H9 (cell line): ENCODE results near the gene TGFBRAP1. TPM values are rescaled to one million over a fixed set of nuclear protein-coding genes. Genes with fewer than 3 reads are reported as not detected.

Experiments
- DNase-seq: peaks from one replicate; pipeline ENCODE4 v3.0.0-alpha.2; 2017
- H2AFZ ChIP-seq: one replicate; pipeline ENCODE4 v1.6.1; 2013; ENCODE audit warnings: mild to moderate bottlenecking, low read length, control low read depth, moderate library complexity
- H2AK5ac ChIP-seq: 2 replicates; pipeline ENCODE4 v1.6.1; 2013; ENCODE audit warnings: low read length, control low read depth, mixed read lengths; ENCODE audit not compliant: insufficient read length
- H2BK120ac ChIP-seq: one replicate; pipeline ENCODE4 v1.6.1; 2013; ENCODE audit warnings: low read depth, mild to moderate bottlenecking, low read length, control low read depth, inconsistent platforms; ENCODE audit not compliant: poor library complexity, severe bottlenecking
- H2BK12ac ChIP-seq: 2 replicates; pipeline ENCODE4 v1.6.1; 2013; ENCODE audit warnings: low read length, control low read depth, mixed read lengths, low read depth; ENCODE audit not compliant: insufficient read length
- H2BK15ac ChIP-seq: 2 replicates; pipeline ENCODE4 v1.6.1; 2013; ENCODE audit warnings: low read depth, low read length, control low read depth
- H2BK20ac ChIP-seq: one replicate; pipeline ENCODE4 v1.6.1; 2013; ENCODE audit warnings: low read depth, mild to moderate bottlenecking, low read length, control low read depth, inconsistent platforms; ENCODE audit not compliant: poor library complexity, severe bottlenecking
- H2BK5ac ChIP-seq: 2 replicates; pipeline ENCODE4 v1.6.1; 2013; ENCODE audit warnings: low read length, control low read depth, mixed read lengths; ENCODE audit not compliant: insufficient read length
- H3K14ac ChIP-seq: 2 replicates; pipeline ENCODE4 v1.6.1; 2013; ENCODE audit warnings: low read length, control low read depth; ENCODE audit not compliant: insufficient read depth
- H3K18ac ChIP-seq: 2 replicates; pipeline ENCODE4 v1.6.1; 2013; ENCODE audit warnings: low read depth, mild to moderate bottlenecking, mixed read lengths, low read length, control low read depth; ENCODE audit not compliant: insufficient read length
- H3K23ac ChIP-seq: 2 replicates; pipeline ENCODE4 v1.6.1; 2013; ENCODE audit warnings: low read length, control low read depth, mixed read lengths, low read depth; ENCODE audit not compliant: insufficient read length
- H3K23me2 ChIP-seq: 2 replicates; pipeline ENCODE4 v1.6.1; 2013; ENCODE audit warnings: low read depth, mild to moderate bottlenecking, mixed read lengths, low read length, control low read depth; ENCODE audit not compliant: insufficient read length, poor library complexity, severe bottlenecking
- H3K27ac ChIP-seq: 2 replicates; pipeline ENCODE4 v1.5.1; 2013; ENCODE audit warnings: low read length, control low read depth, mixed read lengths, low read depth; ENCODE audit not compliant: insufficient read length
- H3K27me3 ChIP-seq: 2 replicates; pipeline ENCODE4 v1.6.1; 2013; ENCODE audit warnings: low read length, control low read depth, inconsistent platforms; ENCODE audit not compliant: insufficient read depth
- H3K4ac ChIP-seq: 2 replicates; pipeline ENCODE4 v1.6.1; 2013; ENCODE audit warnings: low read depth, mild to moderate bottlenecking, control low read depth, inconsistent platforms, low read length, moderate library complexity
- H3K4me1 ChIP-seq: 2 replicates; pipeline ENCODE4 v1.6.1; 2013; ENCODE audit warnings: low read length, control low read depth, inconsistent platforms; ENCODE audit not compliant: insufficient read depth
- H3K4me2 ChIP-seq: 2 replicates; pipeline ENCODE4 v1.6.1; 2013; ENCODE audit warnings: low read length, control low read depth, mixed read lengths; ENCODE audit not compliant: insufficient read length, insufficient read depth
- H3K56ac ChIP-seq: 2 replicates; pipeline ENCODE4 v1.6.1; 2013; ENCODE audit warnings: low read depth, mild to moderate bottlenecking, mixed read lengths, low read length, control low read depth; ENCODE audit not compliant: insufficient read length
- H3K79me1 ChIP-seq: 2 replicates; pipeline ENCODE4 v1.6.1; 2013; ENCODE audit warnings: low read depth, mild to moderate bottlenecking, moderate library complexity, low read length, control low read depth, inconsistent platforms; ENCODE audit not compliant: insufficient read depth, poor library complexity, severe bottlenecking
- H3K79me2 ChIP-seq: 2 replicates; pipeline ENCODE4 v1.6.1; 2013; ENCODE audit warnings: low read length, control low read depth, inconsistent platforms; ENCODE audit not compliant: insufficient read depth
- H3K9ac ChIP-seq: 2 replicates; pipeline ENCODE4 v1.6.1; 2013; ENCODE audit warnings: low read length, control low read depth, mixed read lengths; ENCODE audit not compliant: insufficient read length; ENCODE audit errors: extremely low read depth
- H3K9me3 ChIP-seq: one replicate; pipeline ENCODE4 v1.6.1; 2013; ENCODE audit warnings: low read depth, low read length, inconsistent platforms; ENCODE audit not compliant: control insufficient read depth
- H3T11ph ChIP-seq: one replicate; pipeline ENCODE4 v1.6.1; 2013; ENCODE audit warnings: mild to moderate bottlenecking, low read length, control low read depth, inconsistent platforms
- H4K20me1 ChIP-seq: one replicate; pipeline ENCODE4 v1.6.1; 2013; ENCODE audit not compliant: control insufficient read depth, insufficient read length, insufficient read depth
- H4K5ac ChIP-seq: 2 replicates; pipeline ENCODE4 v1.6.1; 2013; ENCODE audit warnings: low read depth, mild to moderate bottlenecking, mixed read lengths, low read length, control low read depth; ENCODE audit not compliant: insufficient read length
- H4K8ac ChIP-seq: replicated peaks from 2 replicates; pipeline ENCODE4 v1.6.1; 2013; ENCODE audit warnings: low read length, control low read depth, mixed read lengths, low read depth; ENCODE audit not compliant: insufficient read length
- H4K91ac ChIP-seq: 2 replicates; pipeline ENCODE4 v1.6.1; 2013; ENCODE audit warnings: low read depth, mild to moderate bottlenecking, moderate library complexity, mixed read lengths, low read length, control low read depth; ENCODE audit not compliant: insufficient read length
- H3K27ac Mint-ChIP-seq, 3 experiments: 2 replicates in 2 of 3; 3 replicates in 1 of 3; pipeline ENCODE4 v1.8.0; 2020 to 2021; ENCODE audit warnings: mixed read lengths in 3 of 3, mild to moderate bottlenecking in 1 of 3, moderate library complexity in 1 of 3
- H3K27me3 Mint-ChIP-seq: 2 replicates; pipeline ENCODE4 v1.8.0; 2021; ENCODE audit warnings: low read depth, mild to moderate bottlenecking, moderate library complexity, mixed read lengths
- H3K36me3 Mint-ChIP-seq, 3 experiments: 2 replicates in 2 of 3; 3 replicates in 1 of 3; pipeline ENCODE4 v1.8.0; 2020 to 2021; ENCODE audit warnings: low read depth in 3 of 3, mixed read lengths in 3 of 3; ENCODE audit not compliant: insufficient read depth in 1 of 3
- H3K4me1 Mint-ChIP-seq, 2 experiments: 2 replicates each; pipeline ENCODE4 v1.8.0; 2020; ENCODE audit warnings: mixed read lengths in 2 of 2
- H3K4me3 Mint-ChIP-seq, 2 experiments: 2 replicates in 1 of 2; 3 replicates in 1 of 2; pipeline ENCODE4 v1.8.0; 2020 to 2021; ENCODE audit warnings: mild to moderate bottlenecking in 2 of 2, mixed read lengths in 2 of 2, moderate library complexity in 1 of 2
- H3K9me3 Mint-ChIP-seq, 2 experiments: 2 replicates in 1 of 2; 3 replicates in 1 of 2; pipeline ENCODE4 v1.8.0; 2020; ENCODE audit warnings: mild to moderate bottlenecking in 2 of 2, mixed read lengths in 2 of 2, moderate library complexity in 1 of 2
- WGBS: extraction: QIAGEN DNeasy Blood & Tissue Kit; methylation state at CpG from one replicate; pipeline ENCODE4 v1.1.7; 2013; ENCODE audit warnings: missing lambda C conversion rate, low lambda C conversion rate, mixed read lengths; ENCODE audit not compliant: insufficient read length; ENCODE audit errors: extremely low coverage; 5-methylcytosine and 5-hydroxymethylcytosine counted together
- total RNA-seq: library from RNA; stranded (reverse); gene quantifications from 2 replicates; pipeline ENCODE4 v1.2.1, GENCODE V29; 2021
- TF ChIP-seq, protein P1 (sequence below): fragments of 200-600 bp; sonication (generic); conservative IDR thresholded peaks from 3 replicates; pipeline ENCODE4 v1.8.0; 2021; ENCODE audit warnings: antibody characterized with exemption, mild to moderate bottlenecking

The TGFBRAP1 gene
- total RNA-seq, 1 experiment from 2014 or later: 23.6 TPM

DNA sequence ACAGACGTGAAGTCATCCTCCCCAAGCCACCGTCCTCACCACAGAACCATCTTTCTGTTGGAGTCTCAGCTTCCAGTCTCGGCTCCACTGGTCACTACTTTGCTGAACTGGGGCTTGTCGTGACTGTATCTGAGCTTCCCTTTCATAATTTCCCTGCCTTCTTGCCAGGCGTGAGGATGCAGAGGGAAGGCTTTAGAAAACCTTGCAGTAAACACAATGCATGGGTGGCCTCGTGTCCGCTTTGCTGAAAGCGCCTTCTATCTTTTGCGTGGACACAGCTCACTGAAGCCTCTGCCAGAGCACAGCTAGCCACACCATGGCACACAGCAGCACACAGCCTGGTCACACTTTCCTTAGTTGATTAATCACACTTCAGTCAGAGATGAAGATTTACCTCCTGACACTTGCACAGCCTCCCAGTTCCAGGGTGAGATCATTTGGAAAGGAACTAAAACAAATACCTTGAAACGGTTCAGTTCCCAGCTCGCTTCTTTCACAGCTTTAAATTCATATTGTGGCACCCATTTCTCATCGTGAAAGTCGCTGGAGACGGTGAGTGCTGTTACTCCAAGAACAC is 90.8 kb downstream of the TGFBRAP1 start:
- Mint-ChIP-seq H3K4me1 (peaks cover 14 to 16% of the 10 kb centered on the region in 2 experiments), H3K27me3 (peaks cover 25% of the 10 kb centered on the region), H3K36me3 (no peaks in the 10 kb centered on the region; a peak in 1 of 7 replicates), H3K4me3 (peak overlapping the region; percentile 7 to 33; a peak in 2 of 5 replicates), H3K27ac (0 out of 7 replicates have a peak overlapping the region, but pooled peaks of 1 of the 3 experiments have one; percentile 57), H3K9me3 (no peaks in the 10 kb centered on the region; a peak in 1 of 5 replicates)
- DNase-seq: no peak
- Histone ChIP-seq H4K5ac (no peak overlapping the region), H3K27ac (no peak overlapping the region), H3K23ac (no peak overlapping the region), H3K56ac (no peak overlapping the region), H4K20me1 (no peaks in the 10 kb centered on the region), H3K27me3 (no peaks in the 10 kb centered on the region), H4K91ac (no peak overlapping the region), H2BK120ac (no peak overlapping the region), H3K79me2 (no peaks in the 10 kb centered on the region), H3K14ac (no peak overlapping the region), H3K4me1 (no peaks in the 10 kb centered on the region), H3K9me3 (no peaks in the 10 kb centered on the region), H2BK5ac (no peak overlapping the region), H3K9ac (no peak overlapping the region), H3T11ph (no peak overlapping the region), H3K4me2 (peak overlapping the region; percentile 22), H4K8ac (no peak overlapping the region), H2BK20ac (no peak overlapping the region), H3K79me1 (no peaks in the 10 kb centered on the region), H3K4ac (no peak overlapping the region), H2BK12ac (no peak overlapping the region), H2BK15ac (no peak overlapping the region), H2AK5ac (no peak overlapping the region), H3K23me2 (no peaks in the 10 kb centered on the region), H3K18ac (no peak overlapping the region), H2AFZ (no peak overlapping the region)
- WGBS: no CpG with 5 or more reads among the region's 14 CpGs
- TF ChIP-seq, protein P1, sequence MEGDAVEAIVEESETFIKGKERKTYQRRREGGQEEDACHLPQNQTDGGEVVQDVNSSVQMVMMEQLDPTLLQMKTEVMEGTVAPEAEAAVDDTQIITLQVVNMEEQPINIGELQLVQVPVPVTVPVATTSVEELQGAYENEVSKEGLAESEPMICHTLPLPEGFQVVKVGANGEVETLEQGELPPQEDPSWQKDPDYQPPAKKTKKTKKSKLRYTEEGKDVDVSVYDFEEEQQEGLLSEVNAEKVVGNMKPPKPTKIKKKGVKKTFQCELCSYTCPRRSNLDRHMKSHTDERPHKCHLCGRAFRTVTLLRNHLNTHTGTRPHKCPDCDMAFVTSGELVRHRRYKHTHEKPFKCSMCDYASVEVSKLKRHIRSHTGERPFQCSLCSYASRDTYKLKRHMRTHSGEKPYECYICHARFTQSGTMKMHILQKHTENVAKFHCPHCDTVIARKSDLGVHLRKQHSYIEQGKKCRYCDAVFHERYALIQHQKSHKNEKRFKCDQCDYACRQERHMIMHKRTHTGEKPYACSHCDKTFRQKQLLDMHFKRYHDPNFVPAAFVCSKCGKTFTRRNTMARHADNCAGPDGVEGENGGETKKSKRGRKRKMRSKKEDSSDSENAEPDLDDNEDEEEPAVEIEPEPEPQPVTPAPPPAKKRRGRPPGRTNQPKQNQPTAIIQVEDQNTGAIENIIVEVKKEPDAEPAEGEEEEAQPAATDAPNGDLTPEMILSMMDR: no peak
